SK-N-MC (cell line): ENCODE measurements around the gene FAM83E.

Experiments used
- EZH2 ChIP-seq: fragments of 200-600 bp; sonication (generic); IDR thresholded peaks from one replicate; pipeline ENCODE4 v1.6.1; 2017; ENCODE audit warnings: antibody characterized with exemption
- FOXP2 ChIP-seq: optimal IDR thresholded peaks from 2 replicates; pipeline ENCODE3; 2011; ENCODE audit warnings: mild to moderate bottlenecking, moderate library complexity; ENCODE audit not compliant: insufficient read depth; ENCODE audit errors: extremely low read length, control extremely low read depth
- POLR2AphosphoS5 ChIP-seq: IDR thresholded peaks from 2 replicates; pipeline ENCODE4 v1.6.1; 2012; ENCODE audit warnings: mild to moderate bottlenecking, low read depth, low read length, borderline replicate concordance

- TF ChIP-seq EZH2: no peak
- no peak for TF ChIP-seq POLR2AphosphoS5
- TF ChIP-seq FOXP2: no peak
These were observed 26.0 kb downstream of the FAM83E start for GRCh38 chr19:48588670-48589401.
